MCF 10A (cell line): ENCODE measurements around the gene MACF1. TPM values are rescaled to one million over a fixed set of nuclear protein-coding genes. Genes with fewer than 3 reads are reported as not detected.
"Not testable (repeated sequence)": the region's sequence is repeated elsewhere in the genome, so short reads cannot be mapped to it uniquely, and the experiment has no call there.

ENCODE experiments used
- BruUV-seq: library from RNA; stranded (reverse); fragments of 400-500 nt; replicated peaks from 2 replicates; lab custom pipeline; 2021; lab: Mats Ljungman, UMichigan
- CTCF ChIA-PET: fragments of 300-600 bp; sonication (Branson Sonifier 250); formaldehyde crosslinking; extraction: SDS; loops from one replicate; lab custom pipeline; 2021; ENCODE audit warnings: antibody characterized with exemption, inconsistent platforms; lab: Yijun Ruan, JAX
- POLR2A ChIA-PET: fragments of 300-600, 350-650 bp; sonication (Branson Sonifier 250); formaldehyde crosslinking; extraction: SDS; loops from one replicate; lab custom pipeline; 2020; ENCODE audit warnings: antibody characterized with exemption, inconsistent platforms; lab: Yijun Ruan, JAX
- DNase-seq: peaks from one replicate; pipeline ENCODE4 v3.0.0-alpha.2; 2018; ENCODE audit not compliant: unreplicated experiment
- H3K27ac Mint-ChIP-seq: one replicate; pipeline ENCODE4 v1.8.0; 2022; ENCODE audit warnings: mild to moderate bottlenecking, low read depth, mixed read lengths; ENCODE audit not compliant: unreplicated experiment
- H3K27me3 Mint-ChIP-seq: one replicate; pipeline ENCODE4 v1.8.0; 2022; ENCODE audit warnings: mixed read lengths; ENCODE audit not compliant: insufficient read depth, unreplicated experiment
- H3K36me3 Mint-ChIP-seq: one replicate; pipeline ENCODE4 v1.8.0; 2022; ENCODE audit warnings: mild to moderate bottlenecking, moderate library complexity, mixed read lengths; ENCODE audit not compliant: insufficient read depth, unreplicated experiment
- H3K4me1 Mint-ChIP-seq: one replicate; pipeline ENCODE4 v1.8.0; 2022; ENCODE audit warnings: mixed read lengths; ENCODE audit not compliant: insufficient read depth, unreplicated experiment
- H3K4me3 Mint-ChIP-seq: one replicate; pipeline ENCODE4 v1.8.0; 2022; ENCODE audit warnings: mild to moderate bottlenecking, moderate library complexity, mixed read lengths; ENCODE audit not compliant: unreplicated experiment
- H3K9me3 Mint-ChIP-seq: one replicate; pipeline ENCODE4 v1.8.0; 2022; ENCODE audit warnings: mixed read lengths; ENCODE audit not compliant: unreplicated experiment
- CTCF ChIP-seq: fragments of 200-600 bp; IDR thresholded peaks from one replicate; pipeline ENCODE4 v1.8.0; 2022; ENCODE audit warnings: antibody characterized with exemption, mild to moderate bottlenecking; ENCODE audit not compliant: unreplicated experiment
- intact Hi-C: fragments of 100-400 bp; cut with micrococcal nuclease; formaldehyde crosslinking; loops from 2 replicates; pipeline ENCODE4 v1.14.1; 2022
- total RNA-seq: library from RNA; stranded (reverse); gene quantifications from 2 replicates; pipeline ENCODE4 v1.2.3, GENCODE V29; 2022

The MACF1 gene
- total RNA-seq, 1 experiment from 2014 or later, result 188 TPM

GRCh38 chr1:39524591-39525365 is 320.3 kb downstream of the MACF1 start:
- intact Hi-C loops, result loop anchor here (5.0 kb wide), 1 partner anchor 238 kb away; no protein-coding TSS in a partner anchor
- Mint-ChIP-seq H3K27me3 (no peaks in the 10 kb centered on the region), H3K27ac (no peak overlapping the region), H3K9me3 (no peaks in the 10 kb centered on the region), H3K36me3 (peaks cover 29% of the 10 kb centered on the region), H3K4me1 (no peaks in the 10 kb centered on the region), H3K4me3 (no peak overlapping the region)
- no peak for DNase-seq
- ChIA-PET POLR2A (no interaction called here), CTCF (interaction anchor here (0.7 kb wide), 1 partner anchor 1602 kb away, joined by 3 read pairs; no protein-coding TSS in a partner anchor)
- TF ChIP-seq CTCF, result no peak
- no TSS peak for BruUV-seq

GRCh38 chr1:39525366-39526165 is 321.1 kb downstream of the MACF1 start:
- Mint-ChIP-seq H3K4me3 (no peak overlapping the region), H3K4me1 (no peaks in the 10 kb centered on the region), H3K27me3 (no peaks in the 10 kb centered on the region), H3K36me3 (peaks cover 37% of the 10 kb centered on the region), H3K27ac (no peak overlapping the region), H3K9me3 (no peaks in the 10 kb centered on the region)
- no TSS peak for BruUV-seq
- CTCF ChIA-PET, result interaction anchor here (0.6 to 1.2 kb wide), 4 partner anchors 13 to 1603 kb away, joined by 3 to 4 read pairs (median 3); no protein-coding TSS in a partner anchor
- DNase-seq, result no peak
- intact Hi-C loops, result no loop called here
- no peak for TF ChIP-seq CTCF
- POLR2A ChIA-PET, result no interaction called here

GRCh38 chr1:39526466-39527189 is 322.1 kb downstream of the MACF1 start:
- H3K4me1 Mint-ChIP-seq, result no peaks in the 10 kb centered on the region
- intact Hi-C loops, result no loop called here
- no peaks in the 10 kb centered on the region for H3K9me3 Mint-ChIP-seq
- no TSS peak for BruUV-seq
- H3K27ac Mint-ChIP-seq, result no peak overlapping the region
- H3K36me3 Mint-ChIP-seq, result peaks cover 44% of the 10 kb centered on the region
- POLR2A ChIA-PET, result no interaction called here
- DNase-seq, result no peak
- H3K4me3 Mint-ChIP-seq, result no peak overlapping the region
- no peaks in the 10 kb centered on the region for H3K27me3 Mint-ChIP-seq
- TF ChIP-seq CTCF, result no peak
- CTCF ChIA-PET, result interaction anchor here (0.6 to 1.2 kb wide), 3 partner anchors 12 to 924 kb away, joined by 3 to 4 read pairs (median 3); no protein-coding TSS in a partner anchor

- CTCF ChIA-PET, result interaction anchor here (0.6 kb wide), 1 partner anchor 925 kb away, joined by 3 read pairs; no protein-coding TSS in a partner anchor
- peaks cover 49% of the 10 kb centered on the region for H3K36me3 Mint-ChIP-seq
- H3K9me3 Mint-ChIP-seq, intact Hi-C loops, BruUV-seq, H3K27ac Mint-ChIP-seq, H3K4me1 Mint-ChIP-seq, POLR2A ChIA-PET, DNase-seq, H3K4me3 Mint-ChIP-seq, H3K27me3 Mint-ChIP-seq: not testable (repeated sequence)
These were observed 322.7 kb downstream of the MACF1 start for GRCh38 chr1:39527190-39527579.
